ENCODE results near the gene MAN2A1. TPM values are rescaled to one million over a fixed set of nuclear protein-coding genes. Genes with fewer than 3 reads are reported as not detected.

Gene MAN2A1
- total RNA-seq, 1 experiment from 2014 or later: 128 TPM

- intact Hi-C loops (cut with micrococcal nuclease; ENCODE audit: unreplicated experiment): loop anchor here (5.0 kb wide), 1 partner anchor 132 kb away; no protein-coding TSS in a partner anchor
Observed at GRCh38 chr5:109744261-109744660, 54.5 kb downstream of the MAN2A1 start.

GRCh38 chr5:109748546-109748945 lies 58.8 kb downstream of the MAN2A1 start:
- TF ChIP-seq EZH2 (IDR thresholded peaks at IDR 0.05; ENCODE audit: borderline replicate concordance, low read depth, low read length, poor library complexity, severe bottlenecking) (no peak), CTCF (conservative IDR thresholded peaks at IDR 0.05; ENCODE audit: low read depth, low read length) (no peak)
- Histone ChIP-seq H3K4me3 (ENCODE audit: low read depth, low read length, poor library complexity, severe bottlenecking) (no peak overlapping the region), H3K27me3 (replicated peaks; ENCODE audit: insufficient read depth, low read depth, low read length, poor library complexity) (no peaks in the 10 kb centered on the region), H3K36me3 (ENCODE audit: insufficient read depth, low read length, poor library complexity, severe bottlenecking) (peaks cover 3% of the 10 kb centered on the region), H3K4me1 (ENCODE audit: insufficient read depth, low read length, poor library complexity, severe bottlenecking) (peaks cover 24% of the 10 kb centered on the region), H3K27ac (ENCODE audit: low read depth, low read length, poor library complexity, severe bottlenecking) (peak overlapping the region; percentile 34), H3K9me3 (ENCODE audit: low read depth, low read length, poor library complexity, severe bottlenecking) (no peaks in the 10 kb centered on the region)
- CTCF ChIA-PET: no interaction called here
- intact Hi-C loops (cut with micrococcal nuclease; ENCODE audit: unreplicated experiment): no loop called here
- DNase-seq (ENCODE audit: low spot score): no peak
- no TSS peak for BruUV-seq (replicated peaks)
- POLR2A ChIA-PET (ENCODE audit: low non-redundant PET): no interaction called here

More at GRCh38 chr5:109744261-109744660, 54.5 kb downstream of the MAN2A1 start:
- Histone ChIP-seq H3K27me3 (replicated peaks; ENCODE audit: insufficient read depth, low read depth, low read length, poor library complexity) (no peaks in the 10 kb centered on the region), H3K36me3 (ENCODE audit: insufficient read depth, low read length, poor library complexity, severe bottlenecking) (peaks cover 3% of the 10 kb centered on the region), H3K9me3 (ENCODE audit: low read depth, low read length, poor library complexity, severe bottlenecking) (no peaks in the 10 kb centered on the region), H3K4me1 (ENCODE audit: insufficient read depth, low read length, poor library complexity, severe bottlenecking) (peaks cover 65% of the 10 kb centered on the region), H3K27ac (ENCODE audit: low read depth, low read length, poor library complexity, severe bottlenecking) (peak overlapping the region; percentile 74), H3K4me3 (ENCODE audit: low read depth, low read length, poor library complexity, severe bottlenecking) (no peak overlapping the region)
- ChIA-PET CTCF (no interaction called here), POLR2A (ENCODE audit: low non-redundant PET) (no interaction called here)
- no TSS peak for BruUV-seq (replicated peaks)
- no peak for DNase-seq (ENCODE audit: low spot score)
- TF ChIP-seq CTCF (conservative IDR thresholded peaks at IDR 0.05; ENCODE audit: low read depth, low read length) (no peak), EZH2 (IDR thresholded peaks at IDR 0.05; ENCODE audit: borderline replicate concordance, low read depth, low read length, poor library complexity, severe bottlenecking) (no peak)

GRCh38 chr5:109750463-109750862 lies 60.7 kb downstream of the MAN2A1 start:
- ChIA-PET CTCF (no interaction called here), POLR2A (ENCODE audit: low non-redundant PET) (no interaction called here)
- intact Hi-C loops (cut with micrococcal nuclease; ENCODE audit: unreplicated experiment): no loop called here
- no peak for DNase-seq (ENCODE audit: low spot score)
- no peaks in the 10 kb centered on the region for H3K27me3 ChIP-seq (replicated peaks; ENCODE audit: insufficient read depth, low read depth, low read length, poor library complexity)
- H3K27ac ChIP-seq (ENCODE audit: low read depth, low read length, poor library complexity, severe bottlenecking): no peak overlapping the region
- TF ChIP-seq CTCF (conservative IDR thresholded peaks at IDR 0.05; ENCODE audit: low read depth, low read length) (no peak), EZH2 (IDR thresholded peaks at IDR 0.05; ENCODE audit: borderline replicate concordance, low read depth, low read length, poor library complexity, severe bottlenecking) (no peak)
- no peak overlapping the region for H3K4me3 ChIP-seq (ENCODE audit: low read depth, low read length, poor library complexity, severe bottlenecking)
- BruUV-seq (replicated peaks): no TSS peak
- peaks cover under 1% of the 10 kb centered on the region for H3K36me3 ChIP-seq (ENCODE audit: insufficient read depth, low read length, poor library complexity, severe bottlenecking)
- H3K4me1 ChIP-seq (ENCODE audit: insufficient read depth, low read length, poor library complexity, severe bottlenecking): peaks cover 14% of the 10 kb centered on the region
- no peaks in the 10 kb centered on the region for H3K9me3 ChIP-seq (ENCODE audit: low read depth, low read length, poor library complexity, severe bottlenecking)
